GM18951 (cell line): ENCODE data around the gene XPO4.
"Not testable (repeated sequence)": the region's sequence is repeated elsewhere in the genome, so short reads cannot be mapped to it uniquely, and the experiment has no call there.

ENCODE experiments used
- POLR2A ChIP-seq: IDR thresholded peaks from 4 replicates; pipeline ENCODE4 v1.6.1; 2011; ENCODE audit warnings: mild to moderate bottlenecking; ENCODE audit not compliant: insufficient read length, insufficient read depth; ENCODE audit errors: extremely low read depth
- in situ Hi-C: fragments of 300-500 bp; cut with MboI; formaldehyde crosslinking; loops from one replicate; pipeline ENCODE4 v1.12.0; 2022; ENCODE audit warnings: low sequenced_read_pairs, mixed read lengths, inconsistent platforms; ENCODE audit not compliant: unreplicated experiment

XPO4 gene

GRCh38 chr13:20870829-20871228 lies 31.7 kb downstream of the XPO4 start:
- TF ChIP-seq POLR2A = no peak

GRCh38 chr13:20869540-20869939 lies 33.0 kb downstream of the XPO4 start:
- TF ChIP-seq POLR2A = no peak
- in situ Hi-C loops = no loop called here

More at GRCh38 chr13:20870829-20871228, 31.7 kb downstream of the XPO4 start:
- in situ Hi-C loops = no loop called here

- in situ Hi-C loops = no loop called here
- TF ChIP-seq POLR2A = no peak
Observed at GRCh38 chr13:20867408-20867807, 35.1 kb downstream of the XPO4 start.

DNA sequence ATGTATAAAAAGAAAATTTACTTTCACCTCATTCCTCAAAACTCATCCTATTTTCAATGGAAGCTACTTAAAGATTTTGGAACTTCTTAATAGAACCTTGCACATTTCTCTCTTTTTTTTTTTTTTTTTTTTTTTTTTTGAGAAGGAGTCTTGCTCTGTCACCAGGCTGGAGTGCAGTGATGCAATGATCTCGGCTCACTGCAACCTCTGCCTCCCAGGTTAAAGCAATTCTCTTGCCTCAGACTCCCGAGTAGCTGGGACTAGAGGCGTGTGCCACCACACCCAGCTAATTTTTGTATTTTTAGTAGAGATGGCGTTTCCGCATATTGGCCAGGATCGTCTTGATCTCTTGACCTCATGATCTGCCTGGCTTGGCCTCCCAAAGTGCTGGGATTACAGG lies 40.9 kb downstream of the XPO4 start:
- in situ Hi-C loops = not testable (repeated sequence)

DNA sequence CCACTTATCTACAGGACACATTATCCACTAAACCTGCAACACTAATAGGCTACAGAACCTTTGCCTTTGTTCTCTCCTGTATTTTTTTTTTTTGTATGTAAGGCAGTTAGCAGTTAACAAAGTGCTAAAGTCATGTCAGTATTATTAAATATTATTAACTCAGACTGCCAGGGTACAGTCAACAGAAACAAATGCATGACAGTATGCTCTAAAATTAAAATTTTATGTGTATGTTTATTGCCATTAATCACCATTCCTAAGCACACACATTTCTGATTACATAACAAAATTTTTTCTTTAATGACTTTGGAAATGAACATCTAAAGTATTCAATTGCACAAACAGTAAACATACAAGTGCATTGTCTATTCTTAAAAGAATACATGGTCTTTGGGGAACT lies 41.7 kb downstream of the XPO4 start:
- in situ Hi-C loops = no loop called here

GRCh38 chr13:20856650-20857049 lies 45.9 kb downstream of the XPO4 start:
- no peak for TF ChIP-seq POLR2A
- in situ Hi-C loops = no loop called here

More for the DNA sequence above, 41.7 kb downstream of the XPO4 start:
- TF ChIP-seq POLR2A = no peak

DNA sequence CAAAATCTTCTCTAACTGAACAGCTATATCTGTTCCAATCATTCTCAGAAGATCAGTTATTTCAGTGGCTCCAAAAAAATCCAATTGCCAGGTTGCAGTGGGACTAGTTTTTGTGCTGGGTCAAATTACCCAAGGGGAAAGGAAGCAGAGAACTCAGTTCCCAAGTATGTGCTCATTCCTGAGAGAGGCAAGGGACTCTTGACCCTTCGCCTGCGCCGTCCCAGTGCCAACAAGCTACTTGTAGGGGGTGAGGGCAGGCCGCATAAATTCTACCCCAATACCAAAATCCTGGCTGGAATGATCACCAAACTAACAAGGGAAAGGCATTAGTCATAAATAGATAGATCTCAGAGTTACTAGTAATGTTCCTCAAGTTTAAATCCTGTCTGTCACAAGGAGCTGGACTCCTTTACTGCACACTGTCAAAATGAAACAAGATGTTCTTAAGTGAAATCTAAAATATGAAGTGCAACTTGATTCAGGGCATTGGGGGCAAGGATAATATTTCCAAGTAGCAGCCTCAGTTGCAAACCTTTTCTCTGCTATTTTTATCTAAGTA lies 50.6 kb downstream of the XPO4 start:
- no peak for TF ChIP-seq POLR2A
- in situ Hi-C loops = no loop called here

- no peak for TF ChIP-seq POLR2A
- in situ Hi-C loops = no loop called here
Observed at GRCh38 chr13:20848944-20849343, 53.6 kb downstream of the XPO4 start.

- in situ Hi-C loops = no loop called here
- no peak for TF ChIP-seq POLR2A
Observed at GRCh38 chr13:20848203-20848602, 54.3 kb downstream of the XPO4 start.

DNA sequence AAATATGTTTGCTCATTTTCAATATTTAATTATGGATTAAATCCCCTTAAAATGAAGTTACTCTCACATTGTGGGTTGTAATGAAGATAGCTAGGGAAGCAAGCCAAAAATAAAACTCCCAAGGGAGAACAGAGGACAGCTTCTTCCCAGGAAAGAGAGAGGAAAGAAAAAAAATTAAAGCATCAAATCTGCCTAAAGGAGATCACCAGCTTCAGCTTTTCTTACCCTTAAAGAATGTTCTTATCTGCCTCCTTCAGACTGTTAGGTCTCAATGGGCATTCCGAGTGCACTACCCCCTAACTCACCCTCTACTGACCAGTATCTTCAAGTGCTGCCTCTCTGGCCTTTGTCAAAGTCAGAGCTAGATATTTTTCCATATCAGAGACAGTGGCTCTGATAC lies 55.2 kb downstream of the XPO4 start:
- in situ Hi-C loops = no loop called here
- TF ChIP-seq POLR2A = no peak

GRCh38 chr13:20843166-20843565 lies 59.4 kb downstream of the XPO4 start:
- TF ChIP-seq POLR2A = no peak
- in situ Hi-C loops = no loop called here

GRCh38 chr13:20840568-20840967 lies 62.0 kb downstream of the XPO4 start:
- no peak for TF ChIP-seq POLR2A
- in situ Hi-C loops = no loop called here

- in situ Hi-C loops = no loop called here
- TF ChIP-seq POLR2A = no peak
Observed at GRCh38 chr13:20833900-20834679, 68.5 kb downstream of the XPO4 start.

GRCh38 chr13:20832861-20833260 lies 69.7 kb downstream of the XPO4 start:
- no peak for TF ChIP-seq POLR2A
- in situ Hi-C loops = no loop called here
